Fibroblast of lung (primary cell): ENCODE results near the gene MPRIP. TPM values are rescaled to one million over a fixed set of nuclear protein-coding genes. Genes with fewer than 3 reads are reported as not detected.
A peak's percentile ranks its signal among the peaks of the same experiment; 100 is the strongest.

Experiments
- DNase-seq, 2 donors: peaks; one replicate each; pipeline versions ENCODE4 v3.0.0 to v3.0.0-alpha.2; 2010; ENCODE audit warnings: low read depth in 2 of 2
- H2AFZ ChIP-seq: 2 replicates; pipeline ENCODE4 v1.5.1; 2012; ENCODE audit warnings: low read length, control low read depth, inconsistent platforms
- H3K27ac ChIP-seq: 2 replicates; pipeline ENCODE4 v1.5.1; 2011; ENCODE audit warnings: low read length, control low read depth; ENCODE audit not compliant: insufficient read depth
- H3K27me3 ChIP-seq: 2 replicates; pipeline ENCODE4 v1.5.1; 2011; ENCODE audit warnings: mild to moderate bottlenecking, low read length; ENCODE audit not compliant: control insufficient read depth, insufficient read depth
- H3K36me3 ChIP-seq: 2 replicates; pipeline ENCODE4 v1.5.1; 2011; ENCODE audit warnings: low read length; ENCODE audit not compliant: control insufficient read depth, insufficient read depth
- H3K4me1 ChIP-seq: 2 replicates; pipeline ENCODE4 v1.5.1; 2011; ENCODE audit warnings: low read length; ENCODE audit not compliant: control insufficient read depth, insufficient read depth; ENCODE audit errors: extremely low read depth
- H3K4me2 ChIP-seq: 2 replicates; pipeline ENCODE4 v1.5.1; 2011; ENCODE audit warnings: low read length, control low read depth; ENCODE audit not compliant: insufficient read depth; ENCODE audit errors: extremely low read depth
- H3K4me3 ChIP-seq, 4 experiments: fragments of 200-600 bp in 1 of 4; sonication (generic) in 1 of 4; replicated peaks in 1 of 4; 2 replicates each; pipeline ENCODE4 v1.5.1; 2011 to 2016; ENCODE audit warnings: low read length in 4 of 4, low read depth in 3 of 4, mild to moderate bottlenecking in 3 of 4, control low read depth in 2 of 4, inconsistent platforms in 1 of 4, mixed read lengths in 1 of 4; ENCODE audit not compliant: insufficient read depth in 1 of 4; ENCODE audit errors: control extremely low read depth in 1 of 4
- H3K79me2 ChIP-seq: 2 replicates; pipeline ENCODE4 v1.5.1; 2012; ENCODE audit warnings: mild to moderate bottlenecking, low read length, inconsistent platforms; ENCODE audit not compliant: control insufficient read depth, insufficient read depth
- H3K9ac ChIP-seq: 2 replicates; pipeline ENCODE4 v1.5.1; 2011; ENCODE audit warnings: mild to moderate bottlenecking, low read length, control low read depth; ENCODE audit not compliant: insufficient read depth
- H3K9me3 ChIP-seq: 2 replicates; pipeline ENCODE4 v1.5.1; 2012; ENCODE audit warnings: low read depth, low read length; ENCODE audit not compliant: control insufficient read depth, insufficient read depth
- H4K20me1 ChIP-seq: 2 replicates; pipeline ENCODE4 v1.5.1; 2011; ENCODE audit warnings: low read length; ENCODE audit not compliant: control insufficient read depth, insufficient read depth; ENCODE audit errors: extremely low read depth
- CTCF ChIP-seq, 2 donors: IDR thresholded peaks in 1 of 2; conservative IDR thresholded peaks in 1 of 2; 1 replicate in 1 of 2; 2 replicates in 1 of 2; pipeline ENCODE4 v1.5.1; 2011 to 2012; ENCODE audit warnings: low read length in 2 of 2, control low read depth in 1 of 2, inconsistent platforms in 1 of 2, low read depth in 1 of 2, mild to moderate bottlenecking in 1 of 2
- EZH2 ChIP-seq: IDR thresholded peaks from 2 replicates; pipeline ENCODE4 v1.5.1; 2012; ENCODE audit warnings: low read length, control low read depth, mild to moderate bottlenecking; ENCODE audit errors: missing control alignments
- polyA plus RNA-seq, 2 donors: library from polyadenylated mRNA; depleted of rRNA in 1 of 2; stranded (reverse) in 1 of 2; unstranded in 1 of 2; fragments of >200 nt; gene quantifications; 2 replicates each; pipeline ENCODE4 v1.2.1, GENCODE V29; 2011 to 2012; ENCODE audit warnings: missing spikeins in 1 of 2
- total RNA-seq: library from RNA; depleted of rRNA; stranded (reverse); fragments of >200 nt; gene quantifications from 2 replicates; pipeline ENCODE4 v1.2.1, GENCODE V29; 2014

The MPRIP gene
- total and polyA plus RNA-seq, 2 donors (not counting 1 experiment from before 2014, with no cell fraction given) = 104 to 124 TPM

- Histone ChIP-seq H3K27me3 (no peaks in the 10 kb centered on the region), H4K20me1 (no peaks in the 10 kb centered on the region), H3K9ac (no peak overlapping the region), H3K27ac (no peak overlapping the region), H3K4me1 (peaks cover 16% of the 10 kb centered on the region), H2AFZ (no peak overlapping the region), H3K79me2 (peaks cover 84% of the 10 kb centered on the region), H3K4me2 (no peak overlapping the region), H3K4me3 (no peak overlapping the region), H3K9me3 (no peaks in the 10 kb centered on the region), H3K36me3 (no peaks in the 10 kb centered on the region)
- peak in 1 of 2 donors; percentile 65 for DNase-seq
- no peak for TF ChIP-seq EZH2
- peak in 1 of 2 donors; percentile 10 for TF ChIP-seq CTCF (conservative IDR thresholded peaks at IDR 0.05 in 1 of 2, IDR thresholded peaks at IDR 0.05 in 1 of 2; ENCODE audit: low read depth in 1 of 2, low read length in 2 of 2)
Observed at GRCh38 chr17:17120701-17121100, 78.4 kb downstream of the MPRIP start.

GRCh38 chr17:17121162-17121561 is 78.9 kb downstream of the MPRIP start:
- Histone ChIP-seq H3K27ac (no peak overlapping the region), H2AFZ (no peak overlapping the region), H3K9me3 (no peaks in the 10 kb centered on the region), H3K4me3 (no peak overlapping the region), H3K27me3 (no peaks in the 10 kb centered on the region), H3K4me2 (no peak overlapping the region), H3K36me3 (no peaks in the 10 kb centered on the region), H4K20me1 (no peaks in the 10 kb centered on the region), H3K79me2 (peaks cover 82% of the 10 kb centered on the region), H3K9ac (no peak overlapping the region), H3K4me1 (peaks cover 18% of the 10 kb centered on the region)
- TF ChIP-seq CTCF (conservative IDR thresholded peaks at IDR 0.05 in 1 of 2, IDR thresholded peaks at IDR 0.05 in 1 of 2; ENCODE audit: low read depth in 1 of 2, low read length in 2 of 2) (no peak), EZH2 (no peak)
- DNase-seq = no peak

- Histone ChIP-seq H3K36me3 (peaks cover 6% of the 10 kb centered on the region), H3K79me2 (peaks cover 70% of the 10 kb centered on the region), H3K27me3 (no peaks in the 10 kb centered on the region), H3K4me2 (no peak overlapping the region), H3K9me3 (no peaks in the 10 kb centered on the region), H3K4me3 (no peak overlapping the region), H2AFZ (no peak overlapping the region), H3K4me1 (peaks cover 18% of the 10 kb centered on the region), H4K20me1 (no peaks in the 10 kb centered on the region), H3K9ac (no peak overlapping the region), H3K27ac (no peak overlapping the region)
- DNase-seq = no peak
- no peak for TF ChIP-seq CTCF (conservative IDR thresholded peaks at IDR 0.05 in 1 of 2, IDR thresholded peaks at IDR 0.05 in 1 of 2; ENCODE audit: low read depth in 1 of 2, low read length in 2 of 2)
- TF ChIP-seq EZH2 = no peak
Observed at GRCh38 chr17:17122781-17123483, 80.7 kb downstream of the MPRIP start.
